Endometrial microvascular endothelial cells (primary cell): ENCODE data around the gene SAFB2. TPM values are rescaled to one million over a fixed set of nuclear protein-coding genes. Genes with fewer than 3 reads are reported as not detected.

ENCODE experiments used
- in situ Hi-C: cut with HindIII; loops from 2 replicates; pipeline ENCODE4 v1.10.0; 2017; ENCODE audit warnings: low sequenced_read_pairs, low pct_unique_long_range_greater_than_20kb; ENCODE audit errors: inconsistent ontology term
- total RNA-seq: library from RNA; depleted of rRNA; stranded (reverse); fragments of >200 nt; gene quantifications from one replicate; pipeline ENCODE4 v1.2.3, GENCODE V29; 2015; ENCODE audit errors: inconsistent ontology term

SAFB2 gene
- total RNA-seq: 17.8 TPM

DNA sequence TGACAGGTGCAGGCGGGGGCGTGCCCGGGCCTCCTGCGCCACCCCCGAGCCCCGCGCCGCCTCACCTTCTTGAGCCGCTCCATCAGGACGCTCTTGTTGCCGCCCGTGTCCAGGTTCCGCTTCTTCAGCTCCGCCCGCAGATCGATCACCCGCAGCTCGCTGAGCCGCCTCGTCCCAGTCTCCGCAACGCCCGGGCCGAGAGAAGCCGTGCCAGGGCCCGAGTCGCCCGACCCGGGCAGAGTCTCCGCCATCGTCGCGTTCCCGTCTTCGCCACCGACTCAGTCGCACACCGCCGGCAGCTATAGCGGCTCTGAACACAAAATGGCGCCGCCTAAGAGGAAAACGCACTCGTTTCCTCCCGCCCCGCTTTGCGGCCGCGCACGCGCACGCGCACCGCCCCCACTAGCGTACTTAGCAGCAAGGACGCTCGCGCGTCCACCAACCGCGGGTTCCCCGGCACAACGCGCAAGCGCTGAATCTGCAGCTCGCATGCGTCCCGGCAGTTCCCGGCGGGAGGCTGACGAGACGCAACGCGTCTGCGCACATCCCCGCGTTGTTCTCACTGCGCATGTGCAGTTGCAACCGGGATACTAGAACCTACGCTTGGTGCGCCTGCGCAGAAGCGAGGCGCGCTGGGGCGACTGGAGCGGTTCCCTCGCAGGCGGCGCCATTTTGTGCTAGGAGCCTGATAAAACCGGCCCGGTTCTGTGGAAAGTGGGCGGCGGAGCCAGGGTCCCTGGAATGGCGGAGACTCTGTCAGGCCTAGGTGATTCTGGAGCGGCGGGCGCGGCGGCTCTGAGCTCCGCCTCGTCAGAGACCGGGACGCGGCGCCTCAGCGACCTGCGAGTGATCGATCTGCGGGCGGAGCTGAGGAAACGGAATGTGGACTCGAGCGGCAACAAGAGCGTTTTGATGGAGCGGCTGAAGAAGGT lies at the start of gene SAFB2, which contains the start of gene SAFB:
SAFB2 (minus strand) TSS at position 312 of the 932 bp plus-strand sequence; CDS start at position 251, 61 bp downstream.
SAFB (plus strand) TSS at position 619 of the 932 bp plus-strand sequence; CDS start at position 742, 123 bp downstream.
- in situ Hi-C loops: no loop called here

DNA sequence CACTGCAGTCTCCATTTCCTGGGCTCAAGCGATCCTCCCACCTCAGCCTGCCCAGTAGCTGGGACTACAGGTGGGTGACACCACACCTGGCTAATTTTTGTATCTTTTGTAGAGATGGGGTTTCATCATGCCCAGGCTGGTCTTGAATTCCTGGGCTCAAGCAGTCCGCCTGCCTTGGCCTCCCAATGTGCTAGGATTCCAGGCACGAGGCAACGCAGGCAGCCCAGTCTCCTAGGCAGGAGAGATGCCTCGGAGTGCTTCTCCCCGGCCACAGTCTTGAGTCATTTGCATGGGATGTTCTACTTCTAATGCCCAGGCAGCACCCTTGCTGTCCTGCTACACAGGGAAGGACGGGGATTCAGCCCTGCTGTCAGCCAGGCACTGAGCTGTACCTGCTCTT lies 49.0 kb upstream of the SAFB2 start:
- in situ Hi-C loops: no loop called here

DNA sequence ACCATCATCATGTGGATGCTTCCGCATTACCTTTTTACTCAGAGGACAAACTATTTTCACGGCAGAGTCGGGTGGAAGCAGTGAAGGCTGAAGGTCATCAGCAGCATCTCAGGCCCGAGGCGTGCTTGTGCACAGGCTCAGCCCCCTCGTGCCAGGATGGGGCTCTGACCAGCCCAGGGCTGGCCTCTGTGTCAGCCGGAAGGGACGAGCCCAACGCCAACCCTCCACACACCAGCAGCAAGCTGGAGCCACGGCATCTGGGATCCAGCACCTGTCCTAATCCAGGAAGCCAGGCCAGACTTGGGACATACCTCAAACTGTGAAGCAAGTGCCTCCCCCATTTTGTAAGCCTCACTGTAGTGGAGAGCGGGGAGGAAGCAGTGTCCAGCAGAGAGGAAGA lies 46.6 kb upstream of the SAFB2 start:
- in situ Hi-C loops: no loop called here

DNA sequence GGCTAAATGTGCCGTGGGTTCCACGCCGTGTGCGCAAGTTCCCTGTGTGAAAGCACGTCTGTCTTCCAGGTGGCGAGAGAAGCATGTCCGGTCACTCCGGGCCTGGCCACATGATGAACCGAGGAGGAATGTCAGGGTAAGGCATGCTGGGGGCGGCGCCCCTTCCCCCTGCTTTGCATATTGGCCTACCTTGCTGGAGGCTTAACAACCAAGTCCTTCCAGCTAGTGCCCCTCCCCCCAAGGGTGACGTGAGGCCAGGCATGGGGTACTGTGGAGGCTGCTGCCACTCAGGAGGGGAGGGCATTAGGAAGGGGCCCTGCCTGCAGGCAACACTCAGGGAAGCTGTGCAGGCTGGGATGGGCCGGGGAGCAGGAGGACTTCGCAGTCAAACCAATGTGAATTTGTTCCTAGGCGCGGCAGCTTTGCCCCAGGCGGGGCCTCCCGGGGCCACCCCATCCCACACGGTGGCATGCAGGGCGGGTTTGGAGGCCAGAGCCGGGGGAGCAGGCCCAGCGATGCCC lies 45.2 kb upstream of the SAFB2 start:
- in situ Hi-C loops: no loop called here

DNA sequence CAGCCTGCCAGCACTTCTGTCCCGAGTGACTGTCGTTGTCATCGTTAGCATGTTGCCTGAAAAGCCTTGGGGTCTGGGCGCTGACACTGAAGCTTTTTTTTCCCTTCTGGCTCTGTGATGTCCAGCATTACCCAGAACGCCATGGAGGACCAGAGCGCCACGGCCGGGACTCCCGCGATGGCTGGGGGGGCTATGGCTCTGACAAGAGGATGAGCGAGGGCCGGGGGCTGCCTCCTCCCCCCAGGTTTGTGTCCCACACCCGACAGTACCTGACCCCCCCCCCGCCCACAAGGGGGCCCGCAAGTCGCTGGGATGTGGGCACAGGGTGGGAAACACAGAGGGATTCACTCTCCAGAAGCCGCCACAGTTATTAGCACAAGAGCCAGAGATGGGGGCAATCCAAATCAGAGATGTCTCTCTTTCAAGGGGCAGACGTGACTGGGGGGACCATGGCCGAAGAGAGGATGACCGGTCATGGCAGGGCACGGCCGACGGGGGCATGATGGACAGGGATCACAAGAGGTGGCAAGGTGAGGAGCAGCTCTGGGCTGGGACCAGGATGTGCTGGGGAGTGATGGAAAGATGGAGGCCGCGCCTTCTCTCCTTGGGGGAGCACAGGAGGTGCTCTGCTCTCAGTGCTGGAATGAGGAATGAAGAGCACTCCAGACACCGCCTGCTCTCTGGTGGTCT lies 44.5 kb upstream of the SAFB2 start:
- in situ Hi-C loops: no loop called here

DNA sequence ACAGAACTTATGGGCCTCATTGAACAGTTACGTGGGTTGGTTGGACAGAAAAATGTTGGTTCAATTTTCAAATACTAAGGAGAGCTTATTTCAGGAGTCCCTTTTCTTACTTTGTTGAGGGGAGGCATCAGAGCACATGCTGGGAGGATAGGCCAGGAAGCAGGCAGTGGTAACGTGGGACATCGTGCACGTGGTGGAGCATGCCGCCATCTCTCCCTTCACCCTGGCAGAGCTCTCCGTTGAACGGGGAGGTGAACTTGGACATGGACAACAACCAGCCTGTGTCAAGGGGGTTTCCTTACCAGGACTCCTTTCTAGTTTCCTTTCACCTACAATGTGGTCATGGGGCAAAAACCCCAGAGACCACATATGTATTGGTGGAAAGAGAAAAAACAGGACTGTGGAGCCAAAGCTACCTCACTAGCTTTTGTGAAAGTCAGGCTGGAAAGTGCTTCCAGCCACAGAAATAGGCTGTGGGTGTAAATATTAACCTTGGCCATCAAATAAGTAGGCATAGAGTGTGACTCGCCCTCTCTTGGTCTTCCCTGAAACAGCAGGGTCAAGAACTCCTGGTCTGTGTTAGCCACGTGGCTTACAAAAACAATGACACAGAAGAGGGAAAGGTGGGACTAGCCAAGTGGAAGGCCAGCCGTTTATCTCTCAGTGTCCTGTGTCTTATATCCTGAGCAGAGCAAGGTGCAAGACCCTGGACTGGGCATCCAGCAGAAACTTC lies 43.4 kb upstream of the SAFB2 start:
- in situ Hi-C loops: no loop called here

DNA sequence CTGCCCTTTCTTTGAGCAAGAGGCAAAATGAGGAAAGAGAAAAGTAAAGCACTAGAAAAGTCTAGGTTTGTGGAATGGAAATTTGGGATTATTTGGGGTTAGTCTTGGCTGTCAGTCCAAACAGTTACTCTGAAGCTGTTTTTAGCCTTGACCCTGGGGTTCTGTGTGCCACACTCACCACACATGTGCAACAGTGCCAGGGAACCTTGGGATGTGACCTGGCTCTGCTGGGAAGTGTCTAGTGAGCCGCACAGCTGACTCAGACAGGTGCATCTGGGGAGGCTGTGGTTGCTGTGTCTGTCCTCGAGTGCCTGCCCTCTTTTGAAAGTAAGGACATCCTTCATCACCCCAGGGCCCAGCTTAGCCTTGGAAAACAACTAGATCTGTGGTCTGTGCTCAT lies 41.9 kb upstream of the SAFB2 start:
- in situ Hi-C loops: no loop called here

DNA sequence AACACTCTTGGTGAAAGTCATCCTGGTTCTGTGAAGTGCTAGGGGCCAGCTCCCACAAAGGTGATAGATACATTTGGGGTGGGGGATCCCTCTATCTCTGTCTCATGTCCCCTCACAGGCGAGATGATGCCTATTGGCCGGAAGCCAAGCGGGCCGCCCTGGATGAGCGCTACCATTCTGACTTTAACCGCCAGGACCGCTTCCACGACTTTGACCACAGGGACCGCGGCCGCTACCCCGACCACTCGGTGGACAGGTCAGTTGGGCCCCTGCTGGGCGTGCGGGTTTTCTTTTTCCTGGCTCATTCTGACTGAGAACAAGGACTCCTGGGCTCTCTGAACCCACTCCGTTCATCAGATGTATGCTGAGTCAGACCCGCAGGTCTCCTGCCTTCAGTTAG lies 41.3 kb upstream of the SAFB2 start:
- in situ Hi-C loops: no loop called here

DNA sequence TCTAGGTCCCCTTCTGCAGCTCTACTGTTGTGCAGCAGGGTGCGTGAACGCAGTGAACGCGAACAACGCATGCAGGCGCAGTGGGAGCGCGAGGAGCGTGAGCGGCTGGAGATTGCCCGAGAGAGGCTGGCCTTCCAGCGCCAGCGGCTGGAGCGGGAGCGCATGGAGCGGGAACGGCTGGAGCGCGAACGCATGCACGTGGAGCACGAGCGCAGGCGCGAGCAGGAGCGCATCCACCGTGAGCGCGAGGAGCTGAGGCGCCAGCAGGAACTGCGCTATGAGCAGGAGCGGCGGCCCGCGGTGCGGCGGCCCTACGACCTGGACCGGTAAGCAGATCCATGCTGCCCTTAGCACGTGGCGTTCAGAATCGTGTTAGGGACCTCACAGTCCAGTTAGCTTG lies 38.9 kb upstream of the SAFB2 start:
- in situ Hi-C loops: no loop called here

DNA sequence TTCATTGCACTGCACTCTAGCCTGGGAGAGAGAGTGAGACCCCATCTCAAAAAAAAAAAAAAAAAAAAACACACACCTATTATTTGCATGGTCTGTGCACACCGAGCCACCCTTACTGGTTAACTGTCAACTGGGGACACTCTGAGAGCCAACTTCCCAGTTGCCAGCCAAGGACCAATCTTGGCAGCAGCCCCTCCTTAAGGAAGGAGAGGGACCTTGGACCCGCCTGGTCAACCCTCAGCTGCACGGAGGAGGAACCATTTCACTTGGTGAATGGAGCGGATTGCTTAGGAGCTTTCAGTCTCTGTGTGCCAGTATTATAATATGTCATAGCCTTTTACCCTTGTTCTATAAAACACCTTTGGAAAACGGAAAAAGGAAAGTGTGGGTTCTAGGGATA lies 32.8 kb upstream of the SAFB2 start:
- in situ Hi-C loops: no loop called here

DNA sequence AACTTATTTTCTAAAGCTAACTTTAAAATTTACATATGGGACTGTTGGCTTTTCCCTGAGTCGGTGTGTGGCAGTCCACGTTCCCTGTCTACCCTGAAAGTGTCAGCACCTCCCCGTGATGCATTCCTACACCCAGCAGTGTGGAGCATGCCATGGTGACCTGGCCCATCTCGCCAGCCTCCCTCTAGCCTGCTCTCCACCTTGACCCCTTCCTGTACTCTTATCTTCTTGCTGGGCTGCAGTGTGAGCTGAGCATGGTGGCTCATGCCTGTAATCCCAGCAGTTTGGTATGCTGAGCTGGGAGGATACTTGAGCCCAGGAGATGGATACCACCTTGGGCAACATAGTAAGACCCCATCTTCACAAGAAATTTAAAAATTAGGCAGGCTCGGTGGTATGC lies 32.4 kb upstream of the SAFB2 start:
- in situ Hi-C loops: no loop called here

DNA sequence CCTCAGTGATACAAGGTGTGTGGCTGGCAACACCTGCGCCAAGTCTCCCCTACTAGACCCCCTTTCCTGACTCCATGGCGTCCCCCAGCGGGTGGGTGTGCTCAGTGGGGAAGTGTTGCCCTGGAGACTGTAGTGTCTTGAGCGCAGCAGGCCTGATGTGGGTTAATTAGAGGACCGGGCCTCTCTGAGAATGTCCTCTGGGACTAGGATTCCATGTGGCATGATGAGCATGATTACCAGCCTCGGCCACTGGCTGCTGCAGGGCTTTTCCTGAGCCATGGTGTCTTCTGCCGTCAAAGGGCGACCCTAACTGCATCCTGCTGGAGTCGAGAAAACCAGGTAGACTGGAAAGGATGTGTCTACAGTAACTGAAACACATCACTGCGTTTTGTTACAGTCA lies 29.7 kb upstream of the SAFB2 start:
- in situ Hi-C loops: no loop called here

DNA sequence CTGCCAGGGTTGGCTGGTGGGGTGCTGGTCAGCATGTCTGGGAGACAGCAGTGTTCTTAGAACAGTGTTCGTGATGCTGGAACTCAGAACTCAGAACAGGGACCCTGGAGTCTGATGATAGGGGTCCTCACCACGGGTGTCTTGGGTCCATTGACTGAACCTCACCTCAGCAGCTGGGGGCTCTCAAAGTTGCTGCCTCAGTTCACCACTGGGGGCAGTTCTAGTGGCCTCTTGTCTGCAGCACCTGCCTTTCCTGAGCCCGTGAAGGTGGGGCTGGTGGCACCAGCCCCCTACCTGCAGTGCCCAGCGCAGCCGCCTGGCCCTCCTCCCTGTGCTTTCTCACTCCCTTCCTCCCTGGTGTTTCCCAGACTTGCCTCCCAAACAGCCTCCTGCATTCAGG lies 28.8 kb upstream of the SAFB2 start:
- in situ Hi-C loops: no loop called here

DNA sequence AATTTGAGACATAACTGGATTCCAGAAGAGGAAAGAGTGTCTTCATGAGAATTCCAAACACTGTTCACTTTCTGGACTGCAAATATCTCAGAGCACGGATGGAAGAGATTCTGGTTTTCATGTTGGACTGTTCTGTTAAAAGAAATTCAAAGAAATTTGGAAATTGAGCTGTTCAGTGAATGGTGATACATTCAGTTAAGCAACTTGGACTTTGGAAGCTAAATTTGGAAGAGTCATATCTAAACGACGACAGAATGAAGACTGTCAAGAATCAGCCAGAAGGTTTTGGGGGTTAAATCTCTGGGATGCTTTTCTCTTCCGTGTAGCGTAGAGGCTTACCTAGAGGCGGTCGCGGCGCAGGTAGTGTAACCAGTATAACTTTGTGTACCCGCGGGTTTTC lies 25.9 kb upstream of the SAFB2 start:
- in situ Hi-C loops: no loop called here

DNA sequence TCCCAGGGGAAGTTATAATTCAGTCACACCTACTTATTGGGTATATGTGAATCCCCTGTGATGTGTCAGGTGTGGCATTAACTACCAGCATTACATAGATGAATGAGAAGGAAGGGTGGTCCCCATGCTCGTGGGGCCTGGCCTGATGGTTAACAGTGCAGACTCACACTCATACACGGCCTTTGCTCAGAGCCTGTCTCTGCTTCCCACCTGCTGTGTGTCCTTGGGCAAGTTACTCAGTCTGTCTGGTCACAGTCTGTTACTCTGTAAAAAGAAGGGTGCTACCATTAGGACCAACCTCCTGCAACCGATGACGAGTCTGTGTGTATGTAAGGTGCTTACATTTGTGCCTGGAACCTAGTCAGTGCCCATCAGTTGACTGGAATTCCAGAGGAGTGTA lies 24.1 kb upstream of the SAFB2 start:
- in situ Hi-C loops: no loop called here

DNA sequence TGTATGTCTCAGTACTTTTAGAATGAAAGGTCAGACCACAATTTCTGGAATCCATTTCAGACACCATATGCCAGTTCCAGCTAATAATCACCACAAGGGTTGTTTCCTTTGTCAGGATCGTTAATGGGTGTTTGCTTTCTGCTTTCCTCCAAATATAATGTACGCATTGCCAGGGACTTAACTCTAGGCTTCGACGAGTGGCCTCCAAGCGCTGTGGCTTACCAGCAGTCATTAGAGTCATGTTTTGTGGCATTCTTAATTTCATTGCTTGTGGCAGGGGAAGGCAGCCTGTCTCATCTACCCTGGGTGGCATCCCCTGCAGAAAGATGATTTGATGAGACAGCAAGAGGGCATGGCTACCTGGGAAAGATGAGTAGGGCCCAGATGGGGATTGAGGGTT lies 22.8 kb upstream of the SAFB2 start:
- in situ Hi-C loops: no loop called here

DNA sequence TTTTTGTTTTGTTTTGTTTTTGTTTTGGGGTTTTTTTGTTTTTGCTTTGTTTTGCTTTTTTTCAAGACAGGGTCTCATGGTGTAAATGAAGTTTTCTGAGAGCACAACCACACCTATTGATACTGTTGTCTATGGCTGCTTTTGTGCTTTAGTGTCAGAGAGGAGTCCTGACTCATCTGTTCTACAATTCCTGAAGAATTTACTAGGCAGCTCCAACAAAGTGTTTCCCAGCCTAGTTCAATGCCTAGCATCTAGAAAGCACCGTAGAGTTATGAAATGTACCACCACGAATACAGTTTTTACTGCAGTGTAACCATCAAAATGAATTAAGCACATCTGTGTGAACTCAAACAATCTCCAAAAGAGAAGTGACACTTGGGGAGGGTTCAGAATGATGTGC lies 21.5 kb upstream of the SAFB2 start:
- in situ Hi-C loops: no loop called here

DNA sequence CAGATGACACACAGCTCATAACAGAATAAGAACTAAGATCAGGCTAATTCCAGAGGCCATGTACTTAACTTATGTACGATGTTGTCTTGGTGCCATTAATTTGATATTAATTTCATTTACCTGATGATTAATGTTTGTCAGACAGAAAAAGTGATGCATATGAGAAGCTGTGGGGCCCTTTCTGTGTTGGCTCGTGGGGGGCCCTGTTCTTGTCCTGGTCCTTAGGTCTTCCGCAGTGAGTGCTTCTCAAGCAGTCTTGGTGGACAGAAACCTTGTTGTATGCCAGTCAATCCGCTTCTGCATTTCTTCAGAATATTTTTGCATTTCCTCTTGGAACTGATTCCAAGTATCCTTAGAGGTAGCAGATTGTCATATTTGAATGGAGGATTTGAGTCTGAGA lies 20.5 kb upstream of the SAFB2 start:
- in situ Hi-C loops: no loop called here

DNA sequence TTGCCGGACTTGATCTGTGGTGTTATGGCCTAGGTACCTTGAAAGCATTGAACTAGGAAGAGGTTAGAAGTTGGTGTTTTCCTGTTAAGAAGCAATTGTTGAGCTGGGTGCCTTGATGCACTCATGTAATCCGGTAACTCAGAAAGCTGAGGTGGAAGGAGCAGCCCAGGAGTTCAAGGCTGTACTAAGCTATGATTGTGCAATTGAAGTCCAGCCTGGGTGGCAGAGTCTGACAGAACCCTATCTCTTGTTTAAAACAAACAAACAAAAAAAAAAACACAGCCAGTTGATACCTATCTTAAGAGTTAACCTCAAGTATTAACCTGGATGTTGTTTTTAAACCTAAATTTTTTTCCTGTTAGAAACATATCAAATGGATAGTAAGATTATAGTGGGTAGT lies 19.6 kb upstream of the SAFB2 start:
- in situ Hi-C loops: no loop called here
